ENCODE data around the gene REPIN1.
A peak's percentile ranks its signal among the peaks of the same experiment; 100 is the strongest.

The REPIN1 gene

GRCh38 chr7:150373049-150373801 lies 4.6 kb downstream of the REPIN1 start:
- peaks cover 35 to 37% of the 10 kb centered on the region in 2 experiments for H3K36me3 ChIP-seq (ENCODE audit: control insufficient read depth in 1 of 2, insufficient read depth in 2 of 2, low read length in 2 of 2)
- peak overlapping the region; percentile 89 for H2BK12ac ChIP-seq (ENCODE audit: low read length)
- peak overlapping the region; percentile 95 for H3K18ac ChIP-seq (ENCODE audit: low read length)
- H3K14ac ChIP-seq (ENCODE audit: low read length) = peak overlapping the region; percentile 92
- H3K9ac ChIP-seq (ENCODE audit: low read length) = no peak overlapping the region
- peak overlapping the region; percentile 100 for H3K27ac ChIP-seq (ENCODE audit: low read depth, low read length)
- peak overlapping the region; percentile 100 for H3K4ac ChIP-seq (ENCODE audit: low read depth, low read length)
- H2AK5ac ChIP-seq (ENCODE audit: low read length) = peak overlapping the region; percentile 95
- no peak overlapping the region for H3K23ac ChIP-seq (ENCODE audit: low read length)
- H2AFZ ChIP-seq (ENCODE audit: insufficient read depth, low read length, poor library complexity) = peak overlapping the region; percentile 46
- peak overlapping the region; percentile 98 for H4K91ac ChIP-seq (ENCODE audit: low read depth, low read length)
- H3K79me1 ChIP-seq (ENCODE audit: low read length) = peaks cover 71% of the 10 kb centered on the region
- peak in 1 of 2 donors; percentile 43 for DNase-seq
- no CpG with 5 or more reads among the region's 21 CpGs for WGBS (ENCODE audit: extremely low coverage, insufficient coverage, insufficient read length)
- peak overlapping the region; percentile 90 for H4K8ac ChIP-seq (ENCODE audit: low read depth, low read length)
- peak overlapping the region; percentile 99 for H2BK5ac ChIP-seq (ENCODE audit: low read depth, low read length, poor library complexity)
- H3K9me3 ChIP-seq (ENCODE audit: insufficient read depth, low read depth, low read length) = no peaks in the 10 kb centered on the region
- peak overlapping the region; percentile 83 for H2BK120ac ChIP-seq (ENCODE audit: insufficient read depth, low read length, poor library complexity)
- no peaks in the 10 kb centered on the region for H3K27me3 ChIP-seq (ENCODE audit: insufficient read depth, low read length)
- H4K12ac ChIP-seq (ENCODE audit: low read depth, low read length) = peak overlapping the region; percentile 59
- H3K4me1 ChIP-seq (ENCODE audit: control insufficient read depth in 1 of 2, insufficient read depth in 2 of 2, low read length in 2 of 2) = peaks cover 54 to 63% of the 10 kb centered on the region in 2 experiments
- no peak overlapping the region for H3K4me3 ChIP-seq (ENCODE audit: low read depth, low read length)
- H3K4me2 ChIP-seq (ENCODE audit: low read length) = peak overlapping the region; percentile 7
- peaks cover 52% of the 10 kb centered on the region for H3K79me2 ChIP-seq (ENCODE audit: control insufficient read depth, insufficient read depth, low read length, poor library complexity)

GRCh38 chr7:150374026-150374425 lies 5.4 kb downstream of the REPIN1 start:
- WGBS (ENCODE audit: extremely low coverage, insufficient coverage, insufficient read length) = no CpG with 5 or more reads among the region's 4 CpGs
- Histone ChIP-seq H2BK5ac (ENCODE audit: low read depth, low read length, poor library complexity) (peak overlapping the region; percentile 99), H3K27ac (ENCODE audit: low read depth, low read length) (peak overlapping the region; percentile 100), H3K9me3 (ENCODE audit: insufficient read depth, low read depth, low read length) (no peaks in the 10 kb centered on the region), H3K4ac (ENCODE audit: low read depth, low read length) (peak overlapping the region; percentile 99), H4K12ac (ENCODE audit: low read depth, low read length) (peak overlapping the region; percentile 93), H2BK12ac (ENCODE audit: low read length) (peak overlapping the region; percentile 61), H2BK120ac (ENCODE audit: insufficient read depth, low read length, poor library complexity) (peak overlapping the region; percentile 100), H3K79me1 (ENCODE audit: low read length) (peaks cover 69% of the 10 kb centered on the region), H2AK5ac (ENCODE audit: low read length) (peak overlapping the region; percentile 99), H3K4me2 (ENCODE audit: low read length) (peak overlapping the region; percentile 50), H4K8ac (ENCODE audit: low read depth, low read length) (peak overlapping the region; percentile 95), H3K14ac (ENCODE audit: low read length) (peak overlapping the region; percentile 99), H3K4me1 (ENCODE audit: control insufficient read depth in 1 of 2, insufficient read depth in 2 of 2, low read length in 2 of 2) (peaks cover 56 to 66% of the 10 kb centered on the region in 2 experiments), H3K23ac (ENCODE audit: low read length) (no peak overlapping the region), H3K9ac (ENCODE audit: low read length) (peak overlapping the region; percentile 67), H3K18ac (ENCODE audit: low read length) (peak overlapping the region; percentile 92), H3K4me3 (ENCODE audit: low read depth, low read length) (no peak overlapping the region), H3K36me3 (ENCODE audit: control insufficient read depth in 1 of 2, insufficient read depth in 2 of 2, low read length in 2 of 2) (peaks cover 35 to 37% of the 10 kb centered on the region in 2 experiments), H2AFZ (ENCODE audit: insufficient read depth, low read length, poor library complexity) (peak overlapping the region; percentile 6), H3K27me3 (ENCODE audit: insufficient read depth, low read length) (no peaks in the 10 kb centered on the region), H3K79me2 (ENCODE audit: control insufficient read depth, insufficient read depth, low read length, poor library complexity) (peaks cover 49% of the 10 kb centered on the region), H4K91ac (ENCODE audit: low read depth, low read length) (peak overlapping the region; percentile 100)
- DNase-seq = no peak

GRCh38 chr7:150374472-150374871 lies 5.8 kb downstream of the REPIN1 start:
- WGBS (ENCODE audit: extremely low coverage, insufficient coverage, insufficient read length) = no CpG with 5 or more reads among the region's 5 CpGs

DNA sequence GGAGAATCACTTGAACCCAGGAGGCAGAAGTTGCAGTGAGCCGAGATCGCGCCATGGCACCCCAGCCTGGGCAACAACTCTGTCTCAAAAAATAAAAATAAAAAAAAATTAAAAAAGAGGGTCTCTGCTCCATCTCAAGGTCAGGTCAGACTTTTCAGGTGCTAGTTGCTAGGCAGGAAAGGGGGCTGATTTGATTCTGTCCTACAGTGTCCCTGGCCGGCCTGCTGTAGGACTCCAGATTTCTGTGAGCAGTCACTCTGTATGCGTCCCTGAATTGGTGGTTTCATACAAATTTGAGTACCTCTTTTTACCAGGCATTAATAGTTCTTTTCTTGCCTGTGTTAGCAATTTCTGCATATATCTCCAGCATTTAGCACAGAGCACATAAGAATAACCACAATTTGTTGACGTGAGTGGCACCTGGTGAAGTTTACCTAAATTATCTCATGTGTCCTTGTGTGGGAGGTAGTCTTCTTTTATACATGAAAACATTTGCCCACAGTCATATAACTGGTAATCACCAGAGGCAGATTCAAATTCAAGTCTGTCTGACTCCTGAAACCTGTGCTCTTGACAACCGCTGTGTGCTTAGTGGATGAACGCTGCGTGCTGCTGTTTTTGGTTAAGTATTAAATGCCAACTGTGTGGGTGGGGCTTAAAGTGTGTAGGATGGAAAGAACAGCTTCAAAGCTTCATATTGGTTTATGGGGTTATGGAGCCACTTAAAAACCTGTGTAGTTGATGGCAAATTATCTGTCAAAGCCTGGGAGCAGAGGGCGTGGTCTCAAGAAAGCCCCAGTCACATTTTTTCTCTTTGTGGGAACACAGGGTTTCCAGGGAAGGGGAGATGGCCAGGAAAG lies 7.3 kb downstream of the REPIN1 start:
- Histone ChIP-seq H4K12ac (ENCODE audit: low read depth, low read length) (no peak overlapping the region), H3K4me1 (ENCODE audit: control insufficient read depth in 1 of 2, insufficient read depth in 2 of 2, low read length in 2 of 2) (peaks cover 49 to 60% of the 10 kb centered on the region in 2 experiments), H3K18ac (ENCODE audit: low read length) (peak overlapping the region; percentile 95), H2BK120ac (ENCODE audit: insufficient read depth, low read length, poor library complexity) (peak overlapping the region; percentile 88), H3K9me3 (ENCODE audit: insufficient read depth, low read depth, low read length) (no peaks in the 10 kb centered on the region), H3K4me2 (ENCODE audit: low read length) (no peak overlapping the region), H3K4ac (ENCODE audit: low read depth, low read length) (peak overlapping the region; percentile 22), H4K8ac (ENCODE audit: low read depth, low read length) (peak overlapping the region; percentile 85), H3K27ac (ENCODE audit: low read depth, low read length) (peak overlapping the region; percentile 80), H3K36me3 (ENCODE audit: control insufficient read depth in 1 of 2, insufficient read depth in 2 of 2, low read length in 2 of 2) (peaks cover 22 to 25% of the 10 kb centered on the region in 2 experiments), H2BK12ac (ENCODE audit: low read length) (peak overlapping the region; percentile 98), H3K79me2 (ENCODE audit: control insufficient read depth, insufficient read depth, low read length, poor library complexity) (peaks cover 38% of the 10 kb centered on the region), H2AK5ac (ENCODE audit: low read length) (peak overlapping the region; percentile 80), H4K91ac (ENCODE audit: low read depth, low read length) (peak overlapping the region; percentile 97), H3K79me1 (ENCODE audit: low read length) (peaks cover 59% of the 10 kb centered on the region), H2BK5ac (ENCODE audit: low read depth, low read length, poor library complexity) (peak overlapping the region; percentile 90), H3K9ac (ENCODE audit: low read length) (no peak overlapping the region), H3K14ac (ENCODE audit: low read length) (no peak overlapping the region), H3K23ac (ENCODE audit: low read length) (no peak overlapping the region), H2AFZ (ENCODE audit: insufficient read depth, low read length, poor library complexity) (no peak overlapping the region), H3K27me3 (ENCODE audit: insufficient read depth, low read length) (no peaks in the 10 kb centered on the region), H3K4me3 (ENCODE audit: low read depth, low read length) (no peak overlapping the region)
- WGBS (ENCODE audit: extremely low coverage, insufficient coverage, insufficient read length) = no CpG with 5 or more reads among the region's 10 CpGs
- no peak for DNase-seq

More at GRCh38 chr7:150374472-150374871, 5.8 kb downstream of the REPIN1 start:
- peak in 1 of 2 donors; percentile 69 for DNase-seq
- no peak overlapping the region for H3K23ac ChIP-seq (ENCODE audit: low read length)
- H3K4me2 ChIP-seq (ENCODE audit: low read length) = peak overlapping the region; percentile 50
- peak overlapping the region; percentile 99 for H3K4ac ChIP-seq (ENCODE audit: low read depth, low read length)
- H2BK120ac ChIP-seq (ENCODE audit: insufficient read depth, low read length, poor library complexity) = peak overlapping the region; percentile 100
- peak overlapping the region; percentile 99 for H3K14ac ChIP-seq (ENCODE audit: low read length)
- H3K9me3 ChIP-seq (ENCODE audit: insufficient read depth, low read depth, low read length) = no peaks in the 10 kb centered on the region
- H2BK12ac ChIP-seq (ENCODE audit: low read length) = peak overlapping the region; percentile 61
- H3K36me3 ChIP-seq (ENCODE audit: control insufficient read depth in 1 of 2, insufficient read depth in 2 of 2, low read length in 2 of 2) = peaks cover 35 to 36% of the 10 kb centered on the region in 2 experiments
- peak overlapping the region; percentile 99 for H2BK5ac ChIP-seq (ENCODE audit: low read depth, low read length, poor library complexity)
- peak overlapping the region; percentile 100 for H3K27ac ChIP-seq (ENCODE audit: low read depth, low read length)
- no peak overlapping the region for H3K4me3 ChIP-seq (ENCODE audit: low read depth, low read length)
- H3K18ac ChIP-seq (ENCODE audit: low read length) = peak overlapping the region; percentile 92
- H3K79me2 ChIP-seq (ENCODE audit: control insufficient read depth, insufficient read depth, low read length, poor library complexity) = peaks cover 45% of the 10 kb centered on the region
- peak overlapping the region; percentile 62 for H3K9ac ChIP-seq (ENCODE audit: low read length)
- peaks cover 56 to 66% of the 10 kb centered on the region in 2 experiments for H3K4me1 ChIP-seq (ENCODE audit: control insufficient read depth in 1 of 2, insufficient read depth in 2 of 2, low read length in 2 of 2)
- peak overlapping the region; percentile 99 for H2AK5ac ChIP-seq (ENCODE audit: low read length)
- H4K12ac ChIP-seq (ENCODE audit: low read depth, low read length) = peak overlapping the region; percentile 93
- H2AFZ ChIP-seq (ENCODE audit: insufficient read depth, low read length, poor library complexity) = peak overlapping the region; percentile 6
- peak overlapping the region; percentile 100 for H4K91ac ChIP-seq (ENCODE audit: low read depth, low read length)
- peaks cover 68% of the 10 kb centered on the region for H3K79me1 ChIP-seq (ENCODE audit: low read length)
- H3K27me3 ChIP-seq (ENCODE audit: insufficient read depth, low read length) = no peaks in the 10 kb centered on the region
- H4K8ac ChIP-seq (ENCODE audit: low read depth, low read length) = peak overlapping the region; percentile 95
